ENCODE results near the gene SYNE2.

SYNE2 gene

DNA sequence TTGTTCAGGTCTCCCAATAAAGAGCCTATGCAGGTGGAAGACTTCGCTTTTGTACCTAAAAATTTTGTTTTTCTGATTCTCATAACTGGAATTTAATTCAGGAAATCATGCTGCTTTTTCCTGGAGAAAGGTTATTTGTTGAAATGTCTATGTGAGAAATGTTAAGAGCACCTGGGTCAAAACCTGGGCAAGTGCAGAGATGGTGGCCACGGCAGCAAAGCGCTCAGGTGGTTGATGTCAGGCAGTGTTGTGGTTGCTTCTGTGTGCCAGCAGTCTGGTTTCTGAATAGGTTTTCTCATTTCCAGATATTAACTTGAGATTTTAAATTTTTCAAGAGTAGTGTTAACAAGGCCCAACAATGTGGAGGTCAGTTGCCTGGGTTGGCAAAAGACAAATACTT is 345.2 kb downstream of the SYNE2 start:
- no peak overlapping the region for H3K4me3 ChIP-seq (ENCODE audit: low read depth, low read length)
- no peak for TF ChIP-seq CTCF (IDR thresholded peaks at IDR 0.05; ENCODE audit: control insufficient read depth, extremely low read depth, insufficient read depth)
- no peak for DNase-seq (ENCODE audit: low read depth)

DNA sequence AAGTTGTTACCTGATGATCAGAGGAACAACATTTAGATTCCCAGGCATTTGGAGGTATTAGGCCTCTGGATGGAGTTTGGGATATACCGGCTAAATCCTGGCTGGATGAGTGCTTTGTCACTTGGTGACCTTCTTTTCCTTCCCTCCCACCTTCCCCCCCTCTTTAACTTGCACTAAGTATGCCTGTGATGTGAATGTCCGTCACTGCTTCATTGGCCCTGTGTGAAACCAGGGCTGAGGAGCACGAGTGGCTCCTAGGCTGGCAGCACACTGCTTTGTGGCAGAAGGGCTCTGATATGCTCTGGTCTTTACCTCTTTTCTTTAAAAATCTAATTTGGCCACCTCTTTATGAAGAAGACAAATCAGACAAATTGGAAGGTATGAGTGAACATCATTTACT is 345.7 kb downstream of the SYNE2 start:
- H3K4me3 ChIP-seq (ENCODE audit: low read depth, low read length), result no peak overlapping the region
- TF ChIP-seq CTCF (IDR thresholded peaks at IDR 0.05; ENCODE audit: control insufficient read depth, extremely low read depth, insufficient read depth), result no peak
- DNase-seq (ENCODE audit: low read depth), result no peak

DNA sequence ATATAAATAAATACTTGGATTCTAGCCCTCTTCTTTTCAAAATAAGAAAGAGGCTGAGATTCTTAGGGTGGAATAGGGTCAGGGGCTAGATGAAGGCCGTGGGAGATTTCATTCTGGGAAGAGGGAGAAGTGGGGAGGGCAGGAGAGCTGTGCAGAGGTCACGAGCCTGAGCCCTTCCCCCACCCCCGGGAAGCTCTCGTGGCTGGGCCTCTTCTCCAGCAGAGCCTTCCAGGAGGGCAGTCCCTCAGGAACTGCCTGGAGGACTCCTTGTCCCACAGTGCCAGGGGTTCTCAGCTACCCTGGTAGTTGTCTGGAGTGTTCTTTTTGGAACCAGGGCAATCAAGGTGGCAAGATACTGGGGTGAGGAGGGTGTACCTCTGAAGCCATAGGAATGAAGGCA is 347.4 kb downstream of the SYNE2 start:
- H3K4me3 ChIP-seq (ENCODE audit: low read depth, low read length), result no peak overlapping the region
- no peak for DNase-seq (ENCODE audit: low read depth)
- no peak for TF ChIP-seq CTCF (IDR thresholded peaks at IDR 0.05; ENCODE audit: control insufficient read depth, extremely low read depth, insufficient read depth)

GRCh38 chr14:64201296-64201695 is 348.5 kb downstream of the SYNE2 start:
- no peak for DNase-seq (ENCODE audit: low read depth)
- H3K4me3 ChIP-seq (ENCODE audit: low read depth, low read length), result no peak overlapping the region
- TF ChIP-seq CTCF (IDR thresholded peaks at IDR 0.05; ENCODE audit: control insufficient read depth, extremely low read depth, insufficient read depth), result no peak

GRCh38 chr14:64201921-64202545 is 349.2 kb downstream of the SYNE2 start:
- no peak overlapping the region for H3K4me3 ChIP-seq (ENCODE audit: low read depth, low read length)
- TF ChIP-seq CTCF (IDR thresholded peaks at IDR 0.05; ENCODE audit: control insufficient read depth, extremely low read depth, insufficient read depth), result no peak
- no peak for DNase-seq (ENCODE audit: low read depth)

GRCh38 chr14:64202716-64203115 is 349.9 kb downstream of the SYNE2 start:
- no peak for TF ChIP-seq CTCF (IDR thresholded peaks at IDR 0.05; ENCODE audit: control insufficient read depth, extremely low read depth, insufficient read depth)
- no peak overlapping the region for H3K4me3 ChIP-seq (ENCODE audit: low read depth, low read length)
- no peak for DNase-seq (ENCODE audit: low read depth)

DNA sequence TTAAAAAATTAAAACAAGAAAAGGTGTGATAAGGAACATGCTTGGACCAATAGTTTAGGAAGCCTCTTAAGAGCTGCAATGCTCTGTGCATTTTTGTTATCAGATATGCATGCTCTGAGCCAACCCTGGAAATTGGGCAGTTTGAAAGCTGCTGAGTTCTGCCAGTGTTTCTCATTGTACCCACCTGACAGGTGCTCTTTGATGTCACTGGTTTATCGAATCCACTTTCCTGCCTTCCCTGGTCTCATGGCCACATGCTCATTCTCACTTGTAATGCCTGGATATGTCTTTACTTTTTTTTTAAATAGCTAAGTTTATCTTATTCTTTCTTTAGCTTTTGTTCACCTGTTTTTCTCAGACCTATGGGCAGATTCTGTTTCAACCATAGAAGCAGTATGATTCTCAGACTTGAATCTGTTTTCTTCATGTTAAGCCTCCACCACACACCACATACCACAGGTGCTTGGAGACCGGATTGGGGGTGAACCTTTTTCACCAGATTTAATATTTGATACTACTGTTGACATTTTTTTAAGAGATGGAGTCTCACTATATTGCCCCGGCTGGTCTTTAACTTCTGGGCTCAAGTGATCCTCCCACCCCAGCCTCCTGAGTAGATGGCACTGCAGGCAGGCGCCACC is 350.7 kb downstream of the SYNE2 start:
- H3K4me3 ChIP-seq (ENCODE audit: low read depth, low read length), result no peak overlapping the region
- no peak for TF ChIP-seq CTCF (IDR thresholded peaks at IDR 0.05; ENCODE audit: control insufficient read depth, extremely low read depth, insufficient read depth)

More for the DNA sequence above, 350.7 kb downstream of the SYNE2 start:
- DNase-seq (ENCODE audit: low read depth), result no peak
